K562 (cell line): Measurements from ENCODE around the gene STAB1. TPM values are rescaled to one million over a fixed set of nuclear protein-coding genes. Genes with fewer than 3 reads are reported as not detected.

Experiments
- ARID2 ChIP-seq: fragments of 450-650 bp; IDR thresholded peaks from 2 replicates; pipeline ENCODE4 v1.6.1; 2017; ENCODE audit warnings: antibody characterized with exemption, mild to moderate bottlenecking
- BRF1 ChIP-seq: IDR thresholded peaks from 3 replicates; pipeline ENCODE4 v1.6.1; 2011; ENCODE audit warnings: borderline replicate concordance, mild to moderate bottlenecking; ENCODE audit not compliant: insufficient read length; ENCODE audit errors: extremely low read depth
- CBFA2T2 ChIP-seq: fragments of 450-650 bp; conservative IDR thresholded peaks from 2 replicates; pipeline ENCODE4 v1.6.1; 2017; ENCODE audit warnings: mild to moderate bottlenecking
- CREB3L1 ChIP-seq: fragments of 450-650 bp; IDR thresholded peaks from 2 replicates; pipeline ENCODE4 v1.6.1; 2014; ENCODE audit warnings: low read depth, mild to moderate bottlenecking, moderate library complexity, borderline replicate concordance
- ELK1 ChIP-seq: sonication (generic); formaldehyde crosslinking; IDR thresholded peaks from 2 replicates; pipeline ENCODE4 v1.8.1; 2022; ENCODE audit warnings: missing genetic modification reagents
- ERF ChIP-seq: fragments of 450-650 bp; formaldehyde crosslinking; IDR thresholded peaks from 2 replicates; pipeline ENCODE4 v1.4.0; 2020; ENCODE audit warnings: mild to moderate bottlenecking, mixed read lengths
- ETV6 ChIP-seq, 3 experiments: fragments of 150-350 bp in 1 of 3; sonication (generic) in 1 of 3; formaldehyde crosslinking in 1 of 3; IDR thresholded peaks; 2 replicates each; pipeline versions ENCODE4 v1.6.1 to v1.8.0; 2014 to 2022; ENCODE audit warnings: borderline replicate concordance in 2 of 3, low read depth in 2 of 3, antibody characterized with exemption in 1 of 3, low read length in 1 of 3, mild to moderate bottlenecking in 1 of 3, missing genetic modification reagents in 1 of 3
- FOXO4 ChIP-seq: fragments of 450-650 bp; formaldehyde crosslinking; IDR thresholded peaks from 2 replicates; pipeline ENCODE4 v1.4.0; 2020; ENCODE audit warnings: mild to moderate bottlenecking, moderate library complexity
- GTF2E2 ChIP-seq: fragments of 200-800 bp; sonication (Bioruptor generic); IDR thresholded peaks from 2 replicates; pipeline ENCODE4 v1.6.1; 2016; ENCODE audit warnings: missing genetic modification characterization, missing compliant biosample characterization
- KAT2B ChIP-seq: IDR thresholded peaks from one replicate; pipeline ENCODE4 v1.6.1; 2012; ENCODE audit warnings: low read depth, mild to moderate bottlenecking, control low read depth, inconsistent platforms, low read length, moderate library complexity
- KLF1 ChIP-seq: fragments of 450-650 bp; IDR thresholded peaks from 2 replicates; pipeline ENCODE4 v1.6.1; 2016; ENCODE audit warnings: missing genetic modification characterization, missing compliant biosample characterization
- SLC30A9 ChIP-seq: fragments of 250-450 bp; sonication (Bioruptor Pico); IDR thresholded peaks from 2 replicates; pipeline ENCODE4 v1.8.0; 2022; ENCODE audit warnings: mild to moderate bottlenecking, moderate library complexity
- SMARCC2 ChIP-seq: fragments of 450-650 bp; IDR thresholded peaks from 2 replicates; pipeline ENCODE4 v1.6.1; 2017; ENCODE audit warnings: antibody characterized with exemption, moderate library complexity, mild to moderate bottlenecking, low read depth
- SMARCE1 ChIP-seq: fragments of 450-650 bp; IDR thresholded peaks from 2 replicates; pipeline ENCODE4 v1.7.1; 2016; ENCODE audit warnings: mild to moderate bottlenecking
- TEAD4 ChIP-seq, 2 experiments: sonication (generic) in 1 of 2; formaldehyde crosslinking in 1 of 2; IDR thresholded peaks; 2 replicates each; pipeline versions ENCODE4 v1.6.1 to v1.8.0; 2012 to 2022; ENCODE audit warnings: borderline replicate concordance in 1 of 2, inconsistent platforms in 1 of 2, low read length in 1 of 2, mild to moderate bottlenecking in 1 of 2, missing genetic modification reagents in 1 of 2
- TRIM28 ChIP-seq: fragments of 450-650 bp; IDR thresholded peaks from 2 replicates; pipeline ENCODE4 v1.6.1; 2017
- XRCC3 ChIP-seq: fragments of 450-650 bp; IDR thresholded peaks from 2 replicates; pipeline ENCODE4 v1.6.1; 2017; ENCODE audit warnings: mild to moderate bottlenecking, moderate library complexity
- ZNF280A ChIP-seq: fragments of 450-650 bp; IDR thresholded peaks from 2 replicates; pipeline ENCODE4 v1.6.1; 2018; ENCODE audit warnings: mild to moderate bottlenecking, low read depth; ENCODE audit not compliant: partially characterized antibody
- ZNF282 ChIP-seq: sonication (generic); formaldehyde crosslinking; IDR thresholded peaks from 2 replicates; pipeline ENCODE4 v1.8.1; 2023; ENCODE audit warnings: missing genetic modification reagents
- ZNF449 ChIP-seq: fragments of 250-450 bp; sonication (Bioruptor Pico); IDR thresholded peaks from 2 replicates; pipeline ENCODE4 v1.8.0; 2022; ENCODE audit warnings: moderate library complexity, mild to moderate bottlenecking, inconsistent platforms
- polyA plus RNA-seq, 8 experiments: library from polyadenylated mRNA; depleted of rRNA in 4 of 8; stranded (reverse) in 5 of 8; unstranded in 3 of 8; fragments of >200 nt; fragmentation: Nextera tagmentation in 2 of 8; fragmentation: Illumina TruSeq in 1 of 8; extraction: Ambion mirVana in 2 of 8; extraction: Trizol in 1 of 8; gene quantifications; 2 replicates each; pipeline versions ENCODE4 v1.2.1 to v1.2.3, GENCODE V29; 2011 to 2014; ENCODE audit warnings: inconsistent platforms in 1 of 8, missing spikeins in 1 of 8
- total RNA-seq, 7 experiments: library from RNA; depleted of rRNA in 6 of 7; stranded (reverse); fragments of >200 nt in 6 of 7; fragmentation: Illumina TruSeq in 2 of 7; extraction: Trizol in 2 of 7; gene quantifications; 2 replicates each; pipeline versions ENCODE4 v1.2.1 to v1.2.3, GENCODE V29; 2011 to 2021; ENCODE audit warnings: low replicate concordance in 1 of 7

The STAB1 gene
- total and polyA plus RNA-seq, 9 of the 15 experiments (the other 6 are each of a cell fraction or from before 2014, with no cell fraction given), result 0.20 to 3.9 (median 1.2) TPM

GRCh38 chr3:52536369-52537164 is 41.4 kb downstream of the STAB1 start, which contains the start of gene UQCC5 (continued):
- no peak for TF ChIP-seq ETV6 (IDR thresholded peaks at IDR 0.05; ENCODE audit: borderline replicate concordance in 1 of 2, low read depth in 2 of 2, low read length in 1 of 2)
- no peak for TF ChIP-seq ETV6 (CRISPR knock-in tag; IDR thresholded peaks at IDR 0.05; ENCODE audit: borderline replicate concordance)
- TF ChIP-seq KAT2B, result no peak
- no peak for TF ChIP-seq SLC30A9 (CRISPR knock-in tag)
- TF ChIP-seq BRF1, result no peak
- TF ChIP-seq ZNF449 (CRISPR knock-in tag), result no peak
- no peak for TF ChIP-seq TRIM28
- TF ChIP-seq ERF, result 0 out of 2 replicates have a peak, but pooled peaks have one; percentile 37
- no peak for TF ChIP-seq ZNF282 (CRISPR knock-in tag)
- no peak for TF ChIP-seq ARID2
- TF ChIP-seq KLF1 (tag), result no peak
- no peak for TF ChIP-seq TEAD4 (IDR thresholded peaks at IDR 0.05; ENCODE audit: low read length)
- no peak for TF ChIP-seq TEAD4 (CRISPR knock-in tag; IDR thresholded peaks at IDR 0.05; ENCODE audit: borderline replicate concordance)
- TF ChIP-seq XRCC3, result no peak
- no peak for TF ChIP-seq GTF2E2 (tag)
- TF ChIP-seq SMARCC2, result no peak
- peak; percentile 63; the same call in 1 of the 2 replicates for TF ChIP-seq CREB3L1
- TF ChIP-seq CBFA2T2, result 0 out of 2 replicates have a peak, but pooled peaks have one; percentile 12
- TF ChIP-seq FOXO4, result no peak
- TF ChIP-seq ZNF280A, result no peak
- no peak for TF ChIP-seq ELK1 (CRISPR knock-in tag)
- TF ChIP-seq SMARCE1, result 0 out of 2 replicates have a peak, but pooled peaks have one; percentile 15
